ENCODE data around the gene DNM1L. TPM values are rescaled to one million over a fixed set of nuclear protein-coding genes. Genes with fewer than 3 reads are reported as not detected.

DNM1L gene
- total and polyA plus RNA-seq, 5 experiments from 2014 or later = 18.6 to 55.1 (median 26.4) TPM

DNA sequence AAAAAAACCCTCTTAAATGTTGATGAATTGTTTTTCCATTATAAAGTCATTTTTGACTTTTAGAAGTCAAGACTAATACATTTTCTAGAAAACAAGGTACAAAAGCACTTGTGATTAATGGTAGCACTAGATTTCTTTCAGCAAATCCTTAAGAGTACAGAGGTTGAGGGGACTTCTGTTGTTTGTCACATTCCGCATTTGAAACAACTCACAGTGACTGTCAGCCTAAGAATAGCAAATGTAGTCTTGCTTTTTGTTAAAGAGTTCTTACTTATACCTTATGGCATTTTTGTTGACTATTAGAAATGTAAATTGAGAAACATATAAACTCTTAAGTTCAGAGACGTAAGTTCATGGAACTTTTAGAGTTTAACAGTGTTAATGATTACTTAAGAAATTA lies 60.2 kb downstream of the DNM1L start:
- Mint-ChIP-seq H3K9me3 (no peaks in the 10 kb centered on the region), H3K4me1 (peaks cover 0 to 4% (median 0%) of the 10 kb centered on the region in 4 donors), H3K36me3 (peaks cover 0 to 86% (median 5%) of the 10 kb centered on the region in 3 donors), H3K27ac (peak overlapping the region in 2 of 10 donors; percentile 16 to 74), H3K4me3 (no peak overlapping the region), H3K27me3 (no peaks in the 10 kb centered on the region)
- POLR2A ChIA-PET = no interaction called here
- ATAC-seq = no peak
- DNase-seq = no peak

DNA sequence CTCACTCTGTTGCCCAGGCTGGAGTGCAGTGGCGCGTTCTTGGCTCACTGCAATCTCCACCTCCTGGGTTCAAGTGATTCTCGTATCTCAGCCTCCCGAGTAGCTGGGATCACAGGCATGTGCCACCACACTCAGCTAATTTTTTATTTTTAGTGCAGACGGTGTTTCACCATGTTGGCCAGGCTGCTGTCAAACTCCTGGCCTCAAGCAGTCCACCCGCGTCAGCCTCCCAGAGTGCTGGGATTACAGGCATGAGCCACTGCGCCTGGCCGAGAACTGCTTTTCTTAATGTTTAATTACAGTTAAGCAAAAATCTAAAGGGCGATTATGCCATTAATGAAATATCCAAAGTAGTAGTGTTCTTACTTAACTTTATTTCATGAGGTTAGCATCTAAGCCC lies 63.0 kb downstream of the DNM1L start:
- H3K27ac Mint-ChIP-seq = peak overlapping the region in 1 of 10 donors; percentile 53
- H3K36me3 Mint-ChIP-seq = peaks cover 0 to 90% (median 10%) of the 10 kb centered on the region in 3 donors

GRCh38 chr12:32743264-32743663 lies 64.2 kb downstream of the DNM1L start:
- H3K9me3 Mint-ChIP-seq = no peaks in the 10 kb centered on the region
- H3K27me3 Mint-ChIP-seq = no peaks in the 10 kb centered on the region
- ATAC-seq (no peak), DNase-seq (no peak)
- peaks cover 0 to 93% (median 12%) of the 10 kb centered on the region in 3 donors for H3K36me3 Mint-ChIP-seq
- peaks cover 0 to 8% (median 5%) of the 10 kb centered on the region in 4 donors for H3K4me1 Mint-ChIP-seq
- H3K4me3 Mint-ChIP-seq = no peak overlapping the region
- POLR2A ChIA-PET = interaction anchor here (0.6 kb wide), 1 partner anchor 263 kb away, joined by 3 read pairs; no protein-coding TSS in a partner anchor
- no peak overlapping the region for H3K27ac Mint-ChIP-seq

More for the DNA sequence above, 63.0 kb downstream of the DNM1L start:
- Mint-ChIP-seq H3K27me3 (no peaks in the 10 kb centered on the region), H3K9me3 (no peaks in the 10 kb centered on the region), H3K4me1 (peaks cover 0 to 6% (median under 1%) of the 10 kb centered on the region in 4 donors), H3K4me3 (no peak overlapping the region)
- ATAC-seq (no peak), DNase-seq (no peak)
- POLR2A ChIA-PET = no interaction called here

- POLR2A ChIA-PET = no interaction called here
- DNase-seq (no peak), ATAC-seq (no peak)
- H3K36me3 Mint-ChIP-seq = peaks cover 0 to 51% (median 4%) of the 10 kb centered on the region in 3 donors
- peak overlapping the region in 8 of 10 donors; percentile 15 to 95 (median 88) for H3K4me3 Mint-ChIP-seq
- no peaks in the 10 kb centered on the region for H3K27me3 Mint-ChIP-seq
- no peaks in the 10 kb centered on the region for H3K9me3 Mint-ChIP-seq
- peak overlapping the region; percentile 27 to 98 (median 70) for H3K27ac Mint-ChIP-seq
- peaks cover 5 to 26% (median 23%) of the 10 kb centered on the region in 4 donors for H3K4me1 Mint-ChIP-seq
Observed at GRCh38 chr12:32753605-32754004, 74.5 kb downstream of the DNM1L start.

DNA sequence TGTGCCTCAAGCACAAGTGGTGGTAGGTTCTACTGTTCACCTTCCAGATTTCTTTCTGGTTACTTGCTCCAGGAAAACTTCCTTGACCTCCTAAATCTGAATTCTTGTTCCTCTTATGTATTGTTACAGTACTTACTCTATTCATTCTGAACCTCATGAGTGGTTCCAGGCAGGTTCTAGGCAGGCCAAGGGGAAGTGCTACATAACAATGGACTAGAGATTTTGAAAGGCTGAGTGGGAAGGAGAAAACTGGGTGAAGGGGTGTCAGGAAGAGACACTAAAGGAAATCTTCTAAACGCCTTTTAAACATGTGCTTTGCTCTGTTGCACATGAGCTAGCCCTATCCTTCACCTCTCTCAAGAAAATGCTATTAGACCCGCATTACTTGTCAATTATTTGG lies 75.0 kb downstream of the DNM1L start:
- H3K4me3 Mint-ChIP-seq = peak overlapping the region; percentile 78 to 96 (median 91)
- H3K36me3 Mint-ChIP-seq = peaks cover 0 to 46% (median 4%) of the 10 kb centered on the region in 3 donors
- no peak for DNase-seq
- H3K4me1 Mint-ChIP-seq = peaks cover 5 to 26% (median 23%) of the 10 kb centered on the region in 4 donors
- no peaks in the 10 kb centered on the region for H3K9me3 Mint-ChIP-seq
- POLR2A ChIA-PET = interaction anchor here (3.6 kb wide), 1 partner anchor 1268 kb away, joined by 72 read pairs; the partner anchor contains the start of gene ALG10
- H3K27me3 Mint-ChIP-seq = no peaks in the 10 kb centered on the region
- H3K27ac Mint-ChIP-seq = peak overlapping the region; percentile 46 to 98 (median 84)
- ATAC-seq = no peak

GRCh38 chr12:32755051-32755653 lies 76.1 kb downstream of the DNM1L start:
- DNase-seq = peak; percentile 37 to 80 (median 66)
- peak; percentile 68 to 72 for ATAC-seq
- peaks cover 5 to 26% (median 23%) of the 10 kb centered on the region in 4 donors for H3K4me1 Mint-ChIP-seq
- no peaks in the 10 kb centered on the region for H3K9me3 Mint-ChIP-seq
- H3K4me3 Mint-ChIP-seq = peak overlapping the region; percentile 86 to 96 (median 92)
- POLR2A ChIA-PET = interaction anchor here (0.6 to 3.6 kb wide), 6 partner anchors 76 to 1271 kb away, joined by 3 to 72 read pairs (median 5); partner anchors contain the start of genes ALG10, DNM1L and ETFBKMT
- H3K27me3 Mint-ChIP-seq = no peaks in the 10 kb centered on the region
- H3K27ac Mint-ChIP-seq = peak overlapping the region; percentile 85 to 98 (median 92)
- H3K36me3 Mint-ChIP-seq = peaks cover 0 to 36% (median 2%) of the 10 kb centered on the region in 3 donors

DNA sequence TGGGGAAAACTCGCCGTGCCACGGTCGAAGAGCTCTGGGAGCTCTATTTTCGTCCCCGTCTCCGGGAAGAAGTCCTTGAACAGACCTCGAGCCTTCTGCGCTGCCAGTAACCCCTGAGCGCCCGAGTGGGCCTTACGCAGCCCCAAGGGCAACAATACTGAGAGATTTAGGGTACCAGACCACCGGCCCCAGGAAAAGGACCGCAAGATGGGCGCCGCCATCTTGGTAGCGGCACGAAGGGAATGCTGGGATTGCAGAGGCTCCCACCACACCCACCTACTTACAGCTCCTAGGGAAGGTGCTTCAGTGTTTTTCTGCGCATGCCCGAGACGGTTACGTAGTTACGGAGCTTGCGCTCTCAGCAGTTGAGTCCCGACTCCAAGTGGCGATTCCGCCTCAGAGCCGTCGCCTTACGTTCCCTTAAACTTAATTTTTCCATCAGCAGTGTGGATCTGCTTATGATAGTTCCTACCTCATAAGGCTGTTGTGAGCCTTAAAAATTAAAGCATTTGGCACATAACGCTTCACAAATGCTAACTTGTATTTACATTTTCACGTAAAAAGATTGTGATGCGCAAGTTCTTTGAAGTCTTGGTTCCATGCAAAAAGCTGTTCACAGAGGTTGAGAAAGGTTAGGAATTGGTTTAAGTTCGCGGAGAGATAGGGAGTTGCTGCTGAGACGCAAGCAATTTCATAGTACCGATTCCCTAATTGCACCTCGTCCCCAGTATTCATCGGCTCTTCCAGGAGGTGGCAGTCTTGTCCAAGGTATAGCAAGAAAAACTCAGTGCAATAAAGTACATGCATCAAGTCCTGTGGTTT lies 76.8 kb downstream of the DNM1L start, which contains the start of gene YARS2:
Gene YARS2 (minus strand): TSS at position 244 of the 822 bp plus-strand sequence. CDS start 23 bp downstream, at position 221.
- ATAC-seq = peak; percentile 87 to 90
- Mint-ChIP-seq H3K36me3 (peaks cover 0 to 29% (median 2%) of the 10 kb centered on the region in 3 donors), H3K4me3 (peak within 1 kb of the TSS; percentile 86 to 96 (median 92)), H3K27me3 (no peaks in the 10 kb centered on the region), H3K9me3 (no peaks in the 10 kb centered on the region), H3K4me1 (peaks cover 5 to 26% (median 23%) of the 10 kb centered on the region in 4 donors), H3K27ac (peak within 1 kb of the TSS; percentile 85 to 98 (median 92))
- POLR2A ChIA-PET = interaction anchor here (0.5 to 3.6 kb wide), 8 partner anchors 77 to 1430 kb away, joined by 3 to 72 read pairs (median 4); partner anchors contain the start of genes ALG10, DNM1L, ETFBKMT and SINHCAF
- peak; percentile 66 to 93 (median 84) for DNase-seq

DNA sequence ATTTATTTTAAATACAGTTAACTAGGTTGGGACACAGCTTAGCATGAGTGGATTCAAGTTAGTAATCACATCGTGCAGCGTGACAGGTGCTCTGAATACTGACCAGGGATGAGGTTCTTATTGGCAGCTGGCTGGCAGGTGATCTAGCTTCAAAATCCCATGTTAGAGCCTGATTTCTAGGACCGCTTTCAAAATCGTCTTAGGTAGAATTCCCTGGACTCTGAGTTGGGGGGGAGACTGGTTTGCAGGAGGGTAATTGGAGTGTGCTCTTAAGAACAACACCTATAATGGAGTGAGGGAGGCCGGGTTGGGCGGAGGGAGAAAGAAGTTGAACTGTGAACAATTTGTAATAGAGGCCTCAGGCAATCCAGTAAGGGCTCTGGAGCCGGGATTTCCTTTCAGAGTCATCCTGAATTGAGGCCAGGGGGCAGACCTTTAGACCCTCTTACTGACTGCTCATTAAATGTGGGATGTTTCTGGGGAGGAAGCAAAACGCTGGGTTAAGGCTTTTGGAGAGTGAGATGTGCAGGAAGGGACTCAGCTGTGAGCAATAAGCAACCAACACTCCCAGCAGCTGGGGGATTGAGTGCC lies 77.5 kb downstream of the DNM1L start:
- no peak for DNase-seq
- Mint-ChIP-seq H3K27me3 (no peaks in the 10 kb centered on the region), H3K36me3 (peaks cover 0 to 22% (median 2%) of the 10 kb centered on the region in 3 donors), H3K9me3 (no peaks in the 10 kb centered on the region), H3K27ac (peak overlapping the region; percentile 85 to 98 (median 92)), H3K4me1 (peaks cover 5 to 26% (median 24%) of the 10 kb centered on the region in 4 donors), H3K4me3 (peak overlapping the region; percentile 86 to 96 (median 92))
- no peak for ATAC-seq
- POLR2A ChIA-PET = interaction anchor here (0.7 to 3.6 kb wide), 4 partner anchors 78 to 1430 kb away, joined by 3 to 72 read pairs (median 8); partner anchors contain the start of genes ALG10, DNM1L and SINHCAF

- no peak overlapping the region for H3K4me3 Mint-ChIP-seq
- peaks cover 5 to 30% (median 24%) of the 10 kb centered on the region in 4 donors for H3K4me1 Mint-ChIP-seq
- peaks cover 0 to 4% (median 0%) of the 10 kb centered on the region in 5 donors for H3K27me3 Mint-ChIP-seq
- no peak overlapping the region for H3K27ac Mint-ChIP-seq
- DNase-seq (no peak), ATAC-seq (no peak)
- peaks cover 0 to 17% (median 2%) of the 10 kb centered on the region in 3 donors for H3K36me3 Mint-ChIP-seq
- no peaks in the 10 kb centered on the region for H3K9me3 Mint-ChIP-seq
- POLR2A ChIA-PET = interaction anchor here (3.6 kb wide), 1 partner anchor 1265 kb away, joined by 72 read pairs; the partner anchor contains the start of gene ALG10
Observed at GRCh38 chr12:32757157-32757556, 78.1 kb downstream of the DNM1L start.

DNA sequence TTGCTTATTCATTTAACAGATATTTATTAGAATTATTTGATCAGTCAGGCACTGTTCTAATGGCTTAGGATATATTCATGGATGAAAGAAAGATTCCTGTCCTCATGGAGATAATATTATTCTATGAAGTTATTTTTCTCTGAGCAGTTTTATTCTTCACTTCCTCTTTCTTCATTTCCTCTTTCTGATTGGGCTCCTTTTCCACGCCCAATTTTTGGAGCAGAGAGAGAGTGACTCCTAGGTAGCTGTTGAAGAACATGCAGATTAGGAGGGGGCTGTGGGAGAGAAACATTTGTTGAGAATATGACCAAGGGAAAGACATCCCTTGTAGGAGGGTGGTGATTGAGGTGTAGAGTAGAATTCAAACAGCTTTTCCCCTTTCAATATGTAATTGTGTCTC lies 82.6 kb downstream of the DNM1L start:
- Mint-ChIP-seq H3K4me3 (no peak overlapping the region), H3K9me3 (no peaks in the 10 kb centered on the region), H3K36me3 (no peaks in the 10 kb centered on the region), H3K27ac (no peak overlapping the region), H3K27me3 (peaks cover 0 to 6% (median 3%) of the 10 kb centered on the region in 5 donors), H3K4me1 (peaks cover 0 to 9% (median 0%) of the 10 kb centered on the region in 4 donors)
- DNase-seq (no peak), ATAC-seq (no peak)
- POLR2A ChIA-PET = no interaction called here

DNA sequence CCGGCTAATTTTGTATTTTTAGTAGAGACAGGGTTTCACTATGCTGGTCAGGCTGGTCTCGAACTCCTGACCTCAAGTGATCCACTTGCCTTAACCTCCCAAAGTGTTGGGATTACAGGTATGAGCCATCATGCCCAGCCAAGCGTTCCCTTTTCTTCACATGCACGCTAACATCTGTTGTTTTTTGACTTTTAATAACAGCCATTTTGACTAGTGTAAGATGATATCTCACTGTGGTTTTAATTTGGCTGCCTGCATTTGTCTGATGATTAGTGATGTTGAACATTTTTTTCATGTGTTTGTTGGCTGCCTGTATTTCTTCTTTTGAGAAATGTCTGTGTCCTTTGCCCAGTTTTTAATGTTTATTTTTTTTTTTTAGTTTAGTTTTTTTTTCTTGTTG lies 86.8 kb downstream of the DNM1L start:
- no peak overlapping the region for H3K4me3 Mint-ChIP-seq
- H3K27me3 Mint-ChIP-seq = peaks cover 16 to 22% (median 17%) of the 10 kb centered on the region in 5 donors
- DNase-seq (no peak), ATAC-seq (no peak)
- no peaks in the 10 kb centered on the region for H3K9me3 Mint-ChIP-seq
- POLR2A ChIA-PET = no interaction called here
- peaks cover 0 to 9% (median 0%) of the 10 kb centered on the region in 4 donors for H3K4me1 Mint-ChIP-seq
- H3K36me3 Mint-ChIP-seq = no peaks in the 10 kb centered on the region
- no peak overlapping the region for H3K27ac Mint-ChIP-seq

- H3K4me1 Mint-ChIP-seq = no peaks in the 10 kb centered on the region
- DNase-seq (no peak), ATAC-seq (no peak)
- no peak overlapping the region for H3K27ac Mint-ChIP-seq
- H3K4me3 Mint-ChIP-seq = no peak overlapping the region
- no peaks in the 10 kb centered on the region for H3K36me3 Mint-ChIP-seq
- POLR2A ChIA-PET = no interaction called here
- no peaks in the 10 kb centered on the region for H3K9me3 Mint-ChIP-seq
- peaks cover 14 to 39% (median 23%) of the 10 kb centered on the region in 5 donors for H3K27me3 Mint-ChIP-seq
Observed at GRCh38 chr12:32768518-32768917, 89.4 kb downstream of the DNM1L start.
